DMS114 treated with DMSO at 0.1 percent for 48 hours (cell line): ENCODE results near the gene HSH2D.
"Not testable (repeated sequence)": the region's sequence is repeated elsewhere in the genome, so short reads cannot be mapped to it uniquely, and the experiment has no call there.

Experiments
- DNase-seq: peaks from one replicate; lab custom pipeline; 2025; ENCODE audit not compliant: unreplicated experiment; lab: John Stamatoyannopoulos, UW

The HSH2D gene

DNA sequence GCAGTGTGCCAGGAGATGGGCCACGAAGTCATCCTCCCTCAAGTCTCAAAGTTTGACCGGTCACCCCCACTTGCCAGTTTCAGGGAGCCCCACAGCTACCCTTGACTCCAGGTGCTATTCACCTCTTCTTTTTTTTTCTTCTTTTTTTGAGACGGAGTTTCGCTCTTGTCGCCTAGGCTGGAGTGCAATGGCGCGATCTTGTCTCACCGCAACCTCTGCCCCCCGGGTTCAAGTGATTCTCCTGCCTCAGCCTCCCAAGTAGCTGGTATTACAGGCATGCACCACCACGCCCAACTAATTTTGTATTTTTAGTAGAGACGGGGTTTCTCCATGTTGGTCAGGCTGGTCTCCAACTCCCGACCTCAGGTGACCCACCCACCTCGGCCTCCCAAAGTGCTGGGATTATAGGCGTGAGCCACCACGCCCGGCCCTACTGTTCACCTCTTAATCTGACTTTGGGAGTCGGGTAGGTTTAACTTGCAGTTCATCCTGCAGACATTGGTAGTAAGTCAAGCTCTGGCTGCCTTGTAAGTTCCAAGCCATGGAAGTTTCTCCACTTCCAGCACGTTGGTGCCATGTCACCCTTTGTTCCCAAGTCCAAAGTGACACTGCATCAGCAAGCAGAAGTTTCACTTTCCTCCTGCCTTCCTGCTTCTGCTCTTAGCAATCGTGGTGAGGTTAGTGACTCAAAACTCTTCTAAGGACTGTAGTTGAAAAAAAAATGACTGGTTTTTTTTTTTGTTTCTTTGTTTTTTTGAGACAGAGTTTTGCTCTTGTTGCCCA, 24.2 kb upstream of the HSH2D start:
- DNase-seq, result not testable (repeated sequence)

DNA sequence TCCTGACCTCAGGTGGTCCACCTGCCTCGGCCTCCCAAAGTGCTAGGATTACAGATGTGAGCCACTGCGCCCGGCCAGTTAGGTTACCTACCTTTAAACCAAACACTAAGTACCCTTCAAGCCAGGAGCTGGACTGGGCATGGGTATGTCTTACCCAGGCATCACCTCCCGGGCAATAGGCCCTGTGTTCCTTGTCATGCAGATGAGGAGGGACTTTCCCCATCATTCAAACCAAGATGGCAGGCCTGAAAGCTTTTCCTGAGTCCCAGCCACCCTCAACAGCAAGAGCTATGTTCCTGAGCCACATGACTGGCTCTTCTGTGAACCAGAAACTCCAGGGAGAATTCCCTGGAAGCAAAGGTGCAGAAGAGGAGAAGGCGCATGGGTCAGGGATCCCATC, 22.3 kb upstream of the HSH2D start:
- DNase-seq, result no peak

DNA sequence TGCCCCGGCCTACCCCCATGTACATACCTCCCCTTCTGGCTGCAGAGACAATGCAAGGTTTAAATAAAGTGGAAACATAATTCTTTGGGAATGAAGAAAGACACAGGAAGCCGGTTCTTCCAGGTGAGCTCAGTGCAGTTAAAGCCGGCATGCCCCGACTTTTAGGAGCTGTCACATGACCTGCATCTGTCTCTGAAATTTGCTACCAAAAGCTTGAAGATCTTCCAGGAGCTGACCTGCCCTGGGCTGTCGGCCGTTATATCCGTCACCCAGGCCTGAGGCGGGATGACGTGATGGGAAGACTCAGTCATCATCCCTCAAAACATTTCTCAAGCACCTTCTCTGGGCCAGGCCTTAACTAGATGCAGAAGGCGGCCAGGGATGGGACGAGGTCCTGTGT, 21.5 kb upstream of the HSH2D start:
- no peak for DNase-seq

DNA sequence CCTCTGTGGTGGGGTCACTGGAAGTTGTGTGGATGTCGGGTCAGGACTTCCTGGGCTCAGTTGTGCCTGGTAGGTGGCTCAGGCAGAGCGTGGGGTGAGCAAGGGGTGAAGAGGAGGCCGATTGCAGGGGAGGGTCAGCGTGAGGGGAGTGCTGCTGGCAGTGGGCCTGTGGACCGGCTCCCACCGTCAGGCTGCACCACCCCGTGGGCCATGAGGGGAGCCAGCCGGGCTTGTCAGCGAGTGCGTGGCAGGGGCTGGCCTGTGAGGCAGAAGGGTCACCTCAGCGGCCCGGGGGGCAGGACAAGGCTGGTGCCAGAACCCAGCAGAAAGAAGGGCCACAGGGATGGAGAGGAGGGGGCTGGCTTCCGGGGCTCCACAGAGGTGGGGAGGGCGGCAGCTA, 18.5 kb upstream of the HSH2D start:
- DNase-seq, result no peak

DNA sequence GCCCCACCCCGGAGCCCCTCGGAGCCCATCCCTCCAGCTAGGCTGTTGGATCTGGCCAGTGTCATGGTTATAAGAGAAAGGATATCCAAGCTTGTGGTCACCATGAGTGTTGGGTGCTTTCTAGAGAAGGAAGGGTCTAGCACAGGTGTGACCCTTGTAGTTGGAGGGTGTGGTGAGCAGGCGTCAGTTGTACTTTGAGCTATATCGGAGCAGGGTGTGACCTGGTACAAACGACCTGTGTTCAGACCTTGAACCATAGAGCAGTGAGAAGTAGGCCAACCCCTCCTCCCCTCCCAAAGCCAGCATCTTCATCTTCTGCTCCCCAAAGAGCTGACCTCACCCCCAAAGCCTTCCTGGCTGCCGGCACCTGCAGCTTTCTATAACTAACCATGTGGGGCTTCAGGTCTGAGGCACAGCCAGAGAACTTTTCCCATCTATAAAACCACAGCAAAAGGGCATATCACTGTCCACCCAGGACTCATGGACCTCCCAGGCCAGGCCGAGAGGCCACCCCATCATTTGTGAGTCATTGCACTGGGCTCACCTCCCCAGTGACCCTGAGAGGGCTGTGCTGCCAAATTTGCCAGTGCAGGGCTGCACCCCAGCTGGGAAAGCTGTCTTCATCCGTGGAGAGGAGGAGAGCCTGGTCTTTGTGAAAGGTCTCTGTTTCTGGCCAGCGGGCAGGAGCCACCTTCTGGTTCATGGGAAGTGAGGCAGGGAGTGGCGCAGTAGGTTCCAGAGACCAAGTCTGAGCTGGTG, 17.6 kb upstream of the HSH2D start:
- DNase-seq, result no peak

DNA sequence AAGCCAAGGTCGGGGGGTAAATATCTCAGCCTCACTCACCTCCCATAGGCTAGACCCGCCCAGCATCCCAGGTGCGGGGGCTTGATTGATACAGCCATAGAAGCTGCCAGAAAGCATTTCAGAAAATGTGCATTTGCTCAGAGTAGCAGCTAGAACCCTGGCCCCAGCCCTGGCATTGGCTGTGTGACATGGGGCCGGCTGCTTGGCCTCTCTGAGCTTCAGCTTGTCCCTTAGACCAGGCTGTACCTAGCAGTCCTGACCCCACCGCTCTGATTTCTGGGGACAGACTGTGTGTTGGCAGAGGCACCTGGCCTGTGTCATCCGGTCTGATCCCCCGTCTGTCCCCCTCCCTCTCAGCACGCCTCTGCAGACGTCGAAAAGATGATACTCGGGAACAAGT, 16.4 kb upstream of the HSH2D start:
- DNase-seq, result no peak

DNA sequence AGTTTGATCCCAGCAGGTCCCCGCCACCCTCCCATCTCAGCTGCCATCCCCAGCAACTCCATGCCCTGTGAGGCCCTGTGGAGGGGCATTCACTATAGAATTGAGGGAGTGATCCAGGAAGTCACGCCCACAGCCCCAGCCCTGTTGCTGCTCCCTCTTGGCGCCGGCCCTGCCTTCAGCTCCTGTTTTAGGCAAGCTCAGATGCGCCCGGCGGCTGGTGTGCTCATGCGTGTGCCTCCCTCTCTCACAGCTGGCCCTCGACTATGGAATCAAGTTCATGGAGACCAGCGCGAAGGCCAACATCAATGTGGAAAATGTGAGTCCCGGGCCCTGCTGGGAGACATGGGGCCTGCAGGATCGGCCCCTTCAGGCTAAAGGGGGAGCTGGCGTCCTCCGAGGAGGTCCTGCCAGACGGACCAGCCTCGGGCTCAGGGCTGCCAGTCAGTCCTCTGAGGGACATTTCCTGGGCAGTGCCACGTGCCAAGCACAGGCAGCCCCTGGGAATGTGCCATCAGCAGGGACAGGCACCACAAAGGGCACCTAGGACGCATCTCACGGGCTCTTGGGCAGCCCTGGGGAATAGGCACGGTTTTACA, 15.6 kb upstream of the HSH2D start:
- DNase-seq, result no peak

DNA sequence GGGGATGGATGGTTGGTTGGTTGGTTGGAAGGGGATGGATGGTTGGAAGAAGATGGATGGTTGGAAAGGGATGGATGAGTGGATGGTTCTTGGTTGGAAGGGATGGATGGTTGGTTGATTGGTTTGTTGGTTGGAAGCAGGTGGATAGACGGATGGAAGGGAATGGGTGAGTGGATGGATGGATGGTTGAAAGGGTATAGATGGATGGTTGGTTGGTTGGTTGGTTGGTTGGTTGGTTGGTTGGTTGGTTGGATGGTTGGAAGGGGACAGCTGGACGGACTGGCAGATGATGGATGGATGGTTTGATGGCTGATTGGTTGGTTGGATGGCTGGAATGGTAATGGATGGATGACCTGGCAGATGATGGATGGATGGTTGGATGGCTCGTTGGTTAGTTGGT, 11.8 kb upstream of the HSH2D start:
- no peak for DNase-seq

DNA sequence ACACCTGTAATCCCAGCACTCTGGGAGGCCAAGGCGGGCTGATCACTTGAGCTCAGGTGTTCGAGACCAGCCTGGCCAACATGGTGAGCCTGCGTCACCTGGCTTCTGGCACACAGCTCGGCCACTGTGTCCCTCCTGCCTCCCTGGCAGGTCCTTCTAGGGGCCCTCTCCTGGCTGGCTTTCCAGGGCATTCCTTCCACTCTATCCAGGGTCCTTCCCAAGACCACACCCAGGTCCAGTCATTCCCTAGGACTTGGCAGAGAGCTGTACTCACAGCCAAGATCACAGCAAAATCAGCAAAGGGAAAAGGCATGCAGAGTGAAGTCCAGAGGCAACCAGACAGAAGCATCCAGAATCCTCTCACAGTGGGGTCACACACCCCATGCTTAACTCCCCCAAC, 9.7 kb upstream of the HSH2D start:
- DNase-seq, result no peak

DNA sequence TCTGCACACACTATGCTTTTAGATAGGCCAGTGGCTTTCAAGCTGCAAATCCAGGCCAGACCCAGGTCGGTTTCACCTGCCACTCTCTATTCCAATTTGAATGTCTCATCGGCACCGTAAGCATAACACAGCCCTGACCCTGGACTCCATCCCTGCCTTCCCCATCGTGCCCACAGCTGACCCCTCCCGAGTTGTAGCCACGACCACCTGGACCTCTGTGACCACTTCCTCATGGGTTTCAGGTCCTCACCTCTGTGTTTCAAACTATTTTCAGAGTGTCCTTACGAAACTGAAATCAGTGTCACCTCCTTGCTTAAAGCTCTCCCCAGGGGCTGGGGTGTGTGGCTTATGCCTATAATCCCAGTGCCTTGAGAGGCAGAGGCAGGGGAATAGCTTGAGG, 9.0 kb upstream of the HSH2D start:
- DNase-seq, result no peak

DNA sequence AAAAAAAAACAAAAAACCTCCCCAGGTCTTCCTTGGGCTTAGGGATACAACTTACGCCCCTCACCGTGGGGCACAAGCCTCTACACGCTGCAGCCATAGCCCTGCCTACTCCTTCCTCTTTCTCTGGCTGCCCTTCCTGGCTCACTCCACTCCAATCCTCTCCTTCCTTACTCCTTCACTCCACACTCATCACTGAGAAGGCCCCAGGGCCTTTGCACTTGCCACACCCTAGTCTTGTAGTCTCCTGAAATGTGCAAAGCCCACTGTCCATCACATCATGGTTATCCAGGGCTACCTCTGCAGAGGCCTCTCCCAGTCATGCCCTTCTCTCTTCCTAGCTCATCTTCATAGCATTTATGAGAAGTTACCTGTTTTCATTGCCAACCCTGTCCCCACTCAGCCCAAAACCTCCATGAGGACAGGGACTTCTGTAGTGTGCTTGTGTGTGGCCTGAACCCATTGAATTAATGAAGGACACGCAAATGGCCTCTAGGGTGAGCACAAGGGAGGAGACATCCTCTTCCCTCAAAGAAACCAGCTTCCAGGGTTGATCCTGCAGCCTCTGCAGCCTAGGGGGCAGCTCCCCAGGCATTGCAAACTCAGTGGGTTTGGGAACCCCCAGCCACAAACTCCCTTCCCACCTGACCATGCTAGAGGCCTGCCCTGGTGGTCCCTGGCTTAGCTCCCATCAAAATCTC, 7.9 kb upstream of the HSH2D start:
- DNase-seq, result no peak

DNA sequence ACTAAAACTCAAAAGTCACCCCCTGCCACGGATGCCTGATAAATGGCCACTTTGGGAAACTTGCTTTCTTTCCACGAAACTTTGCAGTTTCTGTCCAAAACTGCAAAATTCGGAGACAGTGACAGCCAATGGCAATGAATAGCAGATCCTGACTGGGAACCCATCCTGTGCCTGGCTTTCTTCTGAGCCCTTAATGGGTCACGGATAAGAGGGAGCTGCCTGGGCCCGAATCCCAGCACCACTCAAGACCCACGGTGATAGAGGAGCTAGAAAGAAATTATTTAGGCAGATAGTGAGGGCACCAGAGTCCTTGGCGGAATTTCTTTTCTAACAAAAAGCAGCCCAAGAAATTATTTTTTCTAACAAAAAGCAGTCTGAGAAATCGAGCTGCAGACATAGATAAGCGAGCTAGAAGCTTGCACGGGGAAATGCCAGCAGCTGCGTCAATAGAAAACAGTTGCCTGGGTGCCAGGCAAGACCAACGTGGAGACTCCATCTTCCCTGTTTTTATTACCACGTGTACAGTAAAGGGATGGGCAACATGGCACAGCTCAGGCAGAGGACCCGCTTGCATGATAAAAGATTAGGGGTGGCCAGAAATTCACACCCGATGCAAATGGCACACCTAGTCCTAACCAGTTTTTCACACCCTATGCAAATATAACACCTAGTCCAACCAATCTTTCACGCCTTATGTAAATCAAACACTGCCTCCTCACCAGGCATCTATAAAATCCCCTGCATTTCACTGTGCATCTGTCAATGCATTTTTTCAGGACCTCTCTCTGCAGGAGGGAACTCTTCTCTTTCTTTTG, 7.1 kb upstream of the HSH2D start:
- DNase-seq, result no peak

DNA sequence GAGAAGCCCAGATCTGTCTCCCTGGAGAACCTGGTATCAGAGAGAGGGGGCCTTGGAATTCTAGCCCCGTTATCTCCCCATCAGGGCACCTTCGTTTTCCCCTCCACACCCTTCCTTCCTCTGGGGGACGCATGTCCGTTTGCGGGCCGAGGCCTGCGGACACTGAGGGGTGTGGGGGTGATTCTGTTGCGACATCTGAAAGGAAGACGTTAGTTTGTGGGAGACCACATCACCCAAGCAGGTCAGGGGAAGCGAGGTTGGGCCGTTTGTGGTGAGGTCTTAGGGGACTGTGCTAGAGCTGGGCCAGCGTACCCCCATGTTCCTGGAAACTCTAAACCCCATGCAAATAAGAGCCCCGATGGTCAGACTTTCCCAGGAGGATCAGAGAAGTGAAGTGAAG, 3.7 kb upstream of the HSH2D start:
- no peak for DNase-seq

DNA sequence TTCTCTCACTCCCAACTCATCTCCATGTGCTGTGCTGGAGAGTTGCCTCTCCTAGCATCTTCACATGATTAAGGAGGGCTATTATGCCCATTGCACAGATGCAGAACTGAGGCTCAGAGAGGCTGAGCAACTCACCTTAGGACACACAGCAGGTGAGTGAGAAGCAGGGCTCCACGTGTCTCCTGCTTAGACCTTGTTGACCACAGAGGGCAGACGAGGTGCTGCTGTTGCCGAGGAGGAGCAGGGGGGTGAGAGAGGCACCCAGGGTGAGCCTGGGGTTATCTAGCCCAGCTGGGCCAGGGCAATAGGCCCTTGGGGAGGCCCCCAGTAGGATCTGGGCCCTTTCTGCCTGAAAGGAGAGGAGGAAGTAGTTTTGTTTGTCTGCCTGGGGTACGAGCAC, 2.4 kb upstream of the HSH2D start:
- no peak for DNase-seq

DNA sequence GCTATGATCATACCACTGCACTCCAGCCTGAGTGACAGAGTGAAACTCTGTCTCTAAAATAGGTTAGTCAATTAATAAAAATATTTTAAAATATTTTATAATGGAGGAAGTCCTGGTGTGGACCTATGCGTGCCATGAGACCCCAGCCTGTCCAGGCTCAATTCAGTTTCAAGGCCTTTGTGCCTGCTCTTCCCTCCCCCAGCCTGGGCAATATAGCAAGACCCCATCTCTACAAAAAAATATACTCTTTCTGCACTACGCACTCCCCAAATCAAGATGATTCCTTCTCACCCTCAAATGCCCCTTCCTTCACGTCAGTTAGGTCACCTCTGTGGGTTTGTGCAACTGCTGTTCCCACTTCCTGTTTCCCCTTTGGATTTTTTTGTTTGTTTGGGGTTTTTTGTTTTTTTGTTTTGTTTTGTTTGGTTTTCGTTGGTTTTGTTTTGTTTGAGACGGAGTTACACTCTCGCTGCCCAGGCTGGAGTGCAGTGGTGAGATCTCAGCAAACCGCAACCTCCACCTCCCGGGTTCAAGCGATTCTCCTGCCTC, 1.4 kb upstream of the HSH2D start:
- DNase-seq, result no peak

DNA sequence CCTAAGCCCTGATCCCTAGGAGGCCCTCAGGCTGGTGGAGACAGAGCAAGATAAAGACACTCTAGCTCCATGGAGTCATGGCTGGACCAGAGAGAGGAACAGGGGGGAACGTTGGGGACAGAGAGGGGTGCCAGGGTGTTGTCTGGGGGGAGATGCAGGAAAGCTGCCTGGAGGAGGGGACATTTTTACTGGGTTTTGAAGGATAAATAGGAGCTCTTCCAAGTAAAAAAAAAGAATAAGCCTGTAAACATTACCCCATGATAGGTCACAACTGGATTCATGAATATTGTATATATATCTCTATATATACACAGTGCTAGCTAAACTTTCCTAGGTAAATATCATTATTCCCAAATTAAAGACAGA, 714 bp downstream of the HSH2D start:
- no peak for DNase-seq

DNA sequence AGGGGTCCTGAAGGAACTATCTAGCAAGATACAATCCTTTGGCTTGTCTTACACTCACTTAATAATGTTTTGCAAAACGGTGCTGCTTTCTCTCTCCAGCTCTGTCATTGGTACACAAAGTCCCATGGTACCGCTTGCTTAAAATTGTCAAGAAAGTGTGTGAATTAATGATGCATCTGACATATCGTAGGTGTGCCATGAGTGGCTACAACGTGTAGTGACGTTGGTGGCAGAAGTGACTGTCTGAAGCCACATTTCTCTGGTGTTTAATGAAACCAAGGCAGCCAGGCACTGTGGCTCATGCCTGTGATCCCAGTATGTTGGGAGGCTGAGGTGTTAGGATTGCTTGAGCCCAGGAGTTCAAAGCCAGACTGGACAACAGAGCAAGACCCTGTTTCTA, 2.6 kb downstream of the HSH2D start:
- DNase-seq, result no peak

DNA sequence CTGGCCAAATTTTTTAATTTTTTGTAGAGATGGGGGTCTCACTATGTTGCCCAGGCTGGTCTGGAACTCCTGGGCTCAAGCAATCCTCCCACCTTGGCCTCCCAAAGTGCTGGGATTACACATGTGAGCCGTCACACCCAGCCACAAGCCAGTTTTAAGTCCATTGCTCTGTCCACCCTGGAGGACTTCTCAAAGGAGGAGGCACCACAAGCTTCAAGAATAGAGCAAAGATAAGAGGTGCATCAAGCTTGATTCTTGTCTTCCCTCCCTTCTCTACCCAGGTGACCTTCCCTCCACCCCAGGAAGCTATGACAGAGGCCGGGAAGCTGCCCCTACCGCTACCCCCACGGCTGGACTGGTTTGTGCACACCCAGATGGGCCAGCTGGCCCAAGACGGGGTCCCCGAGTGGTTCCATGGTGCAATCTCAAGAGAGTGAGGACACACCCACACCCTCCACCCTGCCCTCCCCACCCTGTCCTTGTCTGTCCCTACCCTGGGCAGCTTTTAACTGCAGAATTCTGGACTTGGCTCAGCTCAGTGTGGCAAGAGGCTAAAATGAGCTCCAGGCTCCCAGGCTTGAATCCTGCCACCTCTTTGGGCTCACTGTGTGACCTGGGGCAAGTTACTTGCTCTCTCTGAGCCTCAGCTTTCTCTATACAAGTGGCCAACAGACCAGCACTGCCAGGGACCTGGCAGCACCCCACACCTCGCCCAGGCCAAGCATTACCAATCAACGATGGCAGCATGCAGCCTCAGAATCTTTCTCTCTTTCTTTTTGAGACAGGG, 5.2 kb downstream of the HSH2D start:
- DNase-seq, result no peak

DNA sequence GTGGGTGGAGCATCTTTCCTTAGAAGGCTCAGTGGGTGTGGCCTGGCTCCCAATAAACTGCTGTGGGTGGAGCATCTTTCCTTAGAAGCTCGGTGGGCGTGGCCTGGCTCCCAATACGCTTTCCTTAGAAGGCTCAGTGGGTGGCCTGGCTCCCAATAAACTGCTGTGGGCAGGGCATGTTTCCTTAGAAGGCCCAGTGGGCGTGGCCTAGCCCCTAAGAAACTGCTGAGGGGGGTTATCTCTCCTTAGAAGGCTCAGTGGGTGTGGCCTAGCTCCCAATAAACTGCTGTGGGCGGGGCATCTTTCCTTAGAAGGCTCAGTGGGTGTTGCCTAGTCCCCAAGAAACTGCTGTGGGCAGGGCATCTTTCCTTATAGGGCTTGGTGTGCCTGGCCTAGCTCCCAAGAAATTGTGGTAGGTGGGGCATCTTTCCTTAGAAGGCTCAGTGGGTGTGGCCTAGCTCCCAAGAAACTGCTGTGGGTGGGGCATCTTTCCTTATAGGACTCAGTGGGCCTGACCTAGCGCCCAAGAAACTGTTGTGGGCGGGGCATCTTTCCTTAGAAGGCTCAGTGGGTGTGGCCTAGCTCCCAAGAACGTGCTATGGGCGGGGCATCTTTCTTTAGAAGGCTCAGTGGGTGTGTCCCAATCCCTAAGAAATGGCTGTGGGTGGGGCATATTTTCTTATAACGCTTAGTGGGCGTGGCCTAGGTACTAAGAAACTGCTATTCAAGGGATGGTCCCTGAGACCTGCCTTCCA, 10.3 kb downstream of the HSH2D start:
- no peak for DNase-seq
